ENCODE measurements around the gene CACNA2D2. TPM values are rescaled to one million over a fixed set of nuclear protein-coding genes. Genes with fewer than 3 reads are reported as not detected.

The CACNA2D2 gene
- total and polyA plus RNA-seq, 2 of the 8 experiments (the other 6 are each of a cell fraction or from before 2014, with no cell fraction given), result 14.1 to 25.0 TPM

DNA sequence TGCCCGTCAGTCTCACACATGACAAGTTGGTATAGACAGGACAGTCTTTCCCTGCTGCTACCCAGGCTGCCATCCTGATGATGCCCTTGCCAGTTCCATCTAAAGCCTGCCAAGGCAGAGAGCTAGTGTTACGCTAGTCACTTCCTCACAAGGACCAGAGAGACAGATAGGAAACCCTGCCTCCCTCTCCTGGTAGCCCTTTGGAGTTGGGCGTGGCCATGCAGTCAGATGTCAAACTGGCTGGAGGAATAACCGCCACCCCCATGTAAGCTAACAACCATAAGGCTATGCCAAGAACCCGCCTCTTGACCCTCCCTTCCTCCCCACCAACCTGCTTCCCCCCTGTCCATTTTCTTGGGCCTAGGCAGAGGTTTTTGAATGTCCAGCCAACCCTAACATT, 146.9 kb downstream of the CACNA2D2 start:
- H4K5ac ChIP-seq (ENCODE audit: insufficient read length, low read depth, low read length), result no peak overlapping the region
- H3K36me3 ChIP-seq (ENCODE audit: control insufficient read depth in 2 of 4, insufficient read depth in 4 of 4, low read length in 3 of 4), result peaks cover 3 to 10% (median 5%) of the 10 kb centered on the region in 4 experiments; a peak in 5 of 8 replicates
- no peak overlapping the region for H3K14ac ChIP-seq (ENCODE audit: insufficient read length)
- peak overlapping the region in 1 of 4 experiments; percentile 44; a peak in 1 of 7 replicates for H3K9ac ChIP-seq (replicated peaks in 1 of 4; ENCODE audit: extremely low read depth in 1 of 4, low read depth in 3 of 4, low read length in 3 of 4)
- H2AFZ ChIP-seq (ENCODE audit: low read length), result no peak overlapping the region
- no peak overlapping the region for H3K23ac ChIP-seq (ENCODE audit: insufficient read length)
- no peak overlapping the region for H4K8ac ChIP-seq (ENCODE audit: extremely low read depth, insufficient read depth, low read length)
- no peak overlapping the region for H3K27ac ChIP-seq (ENCODE audit: low read depth, low read length)
- peak overlapping the region in 1 of 2 experiments; percentile 72; a peak in 1 of 4 replicates for H3K4me2 ChIP-seq (ENCODE audit: insufficient read depth in 1 of 2, low read depth in 2 of 2, low read length in 2 of 2)
- no peak overlapping the region for H2AK5ac ChIP-seq (ENCODE audit: low read depth, low read length)
- no peak overlapping the region for H3K4ac ChIP-seq (replicated peaks; ENCODE audit: insufficient read length, low read depth, low read length)
- peak overlapping the region in 1 of 4 experiments; percentile 8; a peak in 1 of 8 replicates for H3K4me3 ChIP-seq (ENCODE audit: extremely low read depth in 1 of 4, insufficient read depth in 2 of 4, low read depth in 3 of 4, low read length in 4 of 4)
- H4K91ac ChIP-seq (replicated peaks; ENCODE audit: insufficient read length, low read length), result no peak overlapping the region
- H3K56ac ChIP-seq (replicated peaks; ENCODE audit: insufficient read length, low read depth, low read length), result no peak overlapping the region
- peak in 1 of 2 experiments; percentile 43 for DNase-seq (ENCODE audit: low read depth in 1 of 2, low spot score in 2 of 2)
- WGBS, 2 experiments (ENCODE audit: extremely low coverage in 1 of 2, insufficient coverage in 1 of 2, insufficient read length in 1 of 2, insufficient replicate concordance in 2 of 2, low coverage in 1 of 2, low lambda C conversion rate in 2 of 2, missing lambda C conversion rate in 1 of 2), result 91% methylated on average over 5 of the region's 5 CpGs; no CpG with 5 or more reads in 1 of the 2 experiments
- peaks cover 16% of the 10 kb centered on the region for H3K79me1 ChIP-seq (ENCODE audit: low read depth, low read length)
- H3K9me3 ChIP-seq (ENCODE audit: insufficient read depth in 2 of 2, low read depth in 1 of 2, low read length in 1 of 2), result no peaks in the 10 kb centered on the region
- H2BK15ac ChIP-seq (ENCODE audit: low read length), result no peak overlapping the region
- no peaks in the 10 kb centered on the region for H3K27me3 ChIP-seq (replicated peaks in 1 of 4; ENCODE audit: control insufficient read depth in 3 of 4, extremely low read depth in 1 of 4, insufficient read depth in 3 of 4, low read length in 3 of 4)
- no peak overlapping the region for H2BK20ac ChIP-seq (ENCODE audit: low read length)
- ChIA-PET CTCF (ENCODE audit: partially characterized antibody) (interaction anchor here (1.0 to 13.4 kb wide), 15 partner anchors 9 to 258 kb away, joined by 3 to 136 read pairs (median 6); partner anchors contain the start of gene ZMYND10), POLR2A (ENCODE audit: partially characterized antibody) (interaction anchor here (1.0 to 2.0 kb wide), 6 partner anchors 8 to 63 kb away, joined by 3 to 8 read pairs (median 4); partner anchors contain the start of gene ZMYND10)
- H2BK12ac ChIP-seq (ENCODE audit: low read depth, low read length), result no peak overlapping the region
- no peak overlapping the region for H2BK120ac ChIP-seq (replicated peaks; ENCODE audit: low read depth, low read length)
- peaks cover 9 to 22% of the 10 kb centered on the region in 2 experiments for H4K20me1 ChIP-seq (replicated peaks in 1 of 2; ENCODE audit: control insufficient read depth in 1 of 2, insufficient read depth in 2 of 2, low read length in 2 of 2)
- H3K18ac ChIP-seq (ENCODE audit: extremely low read depth, low read length), result no peak overlapping the region
- no peak overlapping the region for H2BK5ac ChIP-seq (ENCODE audit: low read depth, low read length)
- no peak for FAIRE-seq
- peaks cover 0 to 26% of the 10 kb centered on the region in 2 experiments; a peak in 2 of 4 replicates for H3K79me2 ChIP-seq (ENCODE audit: control insufficient read depth in 1 of 2, insufficient read depth in 2 of 2, low read length in 2 of 2)
- peaks cover 10% of the 10 kb centered on the region; the same call in 1 of the 2 replicates for H3K23me2 ChIP-seq (ENCODE audit: low read depth, low read length)
- peaks cover 0 to 16% (median 8%) of the 10 kb centered on the region in 4 experiments; a peak in 6 of 7 replicates for H3K4me1 ChIP-seq (replicated peaks in 1 of 4; ENCODE audit: control insufficient read depth in 3 of 4, insufficient read depth in 4 of 4, low read length in 3 of 4)

All from H1 (cell line).